GM18511 (cell line): ENCODE measurements around the gene AGAP2.
"Not testable (repeated sequence)": the region's sequence is repeated elsewhere in the genome, so short reads cannot be mapped to it uniquely, and the experiment has no call there.

Experiments
- ATAC-seq: cut with Tn5 transposase; IDR thresholded peaks from one replicate; pipeline ENCODE4 v1.9.1; 2021; ENCODE audit warnings: mild to moderate bottlenecking, moderate library complexity; ENCODE audit not compliant: unreplicated experiment

The AGAP2 gene

DNA sequence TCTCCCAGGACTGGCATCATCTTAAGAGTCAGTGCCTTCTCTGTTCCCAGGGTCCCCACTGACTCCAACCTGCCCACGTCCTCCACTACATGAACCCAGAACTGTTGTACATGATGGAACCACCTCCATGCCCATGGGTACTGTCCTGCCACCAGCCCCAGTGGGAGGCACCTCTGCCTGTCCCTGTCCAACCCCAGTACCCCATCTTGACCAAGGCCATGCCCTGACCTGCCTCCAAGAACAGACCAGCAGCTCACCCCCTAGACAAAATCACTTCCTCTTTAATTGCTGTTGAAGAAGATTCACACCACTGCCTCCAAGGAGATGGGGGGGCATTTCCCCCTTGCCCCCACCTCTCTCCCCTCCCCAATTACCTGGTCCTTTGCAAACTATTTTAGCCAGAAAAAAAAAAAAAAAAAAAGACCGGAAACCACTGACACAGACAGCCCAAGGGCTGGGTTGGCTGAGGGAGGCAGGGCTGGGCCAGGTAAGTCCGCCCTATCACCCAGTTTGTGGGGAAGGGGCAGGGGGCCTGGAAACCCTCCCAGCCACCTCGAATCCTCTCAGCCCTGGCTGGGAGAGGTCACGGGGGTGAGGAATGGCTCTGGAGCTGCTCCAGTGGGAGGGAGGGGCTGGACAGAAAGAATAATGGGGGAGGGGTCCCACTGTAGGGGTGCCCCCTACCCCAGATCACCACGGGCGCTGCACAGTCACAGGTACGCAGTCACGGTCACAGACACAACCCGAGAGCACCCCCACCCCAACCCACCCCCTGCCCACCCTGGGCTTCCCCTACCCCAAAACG is 13.4 kb downstream of the AGAP2 start:
- no peak for ATAC-seq

- no peak for ATAC-seq
These were observed 14.3 kb downstream of the AGAP2 start for GRCh38 chr12:57724003-57724935.

- no peak for ATAC-seq
These were observed 14.9 kb downstream of the AGAP2 start for GRCh38 chr12:57723630-57723962.

- ATAC-seq, result no peak
These were observed 15.6 kb downstream of the AGAP2 start for GRCh38 chr12:57722716-57723629.

GRCh38 chr12:57721846-57722608 is 16.5 kb downstream of the AGAP2 start:
- ATAC-seq, result not testable (repeated sequence)

- no peak for ATAC-seq
These were observed 17.6 kb downstream of the AGAP2 start for GRCh38 chr12:57720606-57721595.

- no peak for ATAC-seq
These were observed 18.6 kb downstream of the AGAP2 start for GRCh38 chr12:57719777-57720605.

GRCh38 chr12:57718641-57719528 is 19.7 kb downstream of the AGAP2 start:
- ATAC-seq, result no peak

DNA sequence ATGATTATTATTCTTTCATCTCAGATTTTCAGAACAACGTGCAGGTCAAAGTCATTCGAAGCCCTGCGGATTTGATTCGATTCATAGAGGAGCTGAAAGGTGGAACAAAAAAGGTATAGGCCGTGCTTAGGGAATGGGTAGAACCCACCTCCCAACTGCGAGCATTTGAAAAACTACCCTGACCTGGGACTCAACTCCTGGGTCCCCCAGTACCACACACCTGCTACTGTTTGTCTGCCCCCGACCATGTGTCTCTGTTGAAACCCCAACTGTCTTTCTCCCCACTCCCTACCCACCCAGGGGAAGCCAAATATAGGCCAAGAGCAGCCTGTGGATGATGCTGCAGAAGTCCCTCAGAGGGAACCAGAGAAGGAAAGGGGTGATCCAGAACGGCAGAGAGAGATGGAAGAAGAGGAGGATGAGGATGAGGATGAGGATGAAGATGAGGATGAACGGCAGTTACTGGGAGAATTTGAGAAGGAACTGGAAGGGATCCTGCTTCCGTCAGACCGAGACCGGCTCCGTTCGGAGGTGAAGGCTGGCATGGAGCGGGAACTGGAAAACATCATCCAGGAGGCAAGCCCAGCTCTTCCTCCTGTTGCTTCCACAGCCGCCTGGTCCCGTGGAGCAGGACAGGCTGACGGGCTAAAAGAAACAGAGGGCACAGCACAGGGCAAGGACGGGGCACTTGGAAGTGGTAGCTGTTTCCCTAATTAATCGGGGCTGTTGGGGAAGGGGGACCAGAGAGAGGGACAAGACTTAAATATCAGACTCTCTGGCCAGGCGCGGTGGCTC is 20.5 kb downstream of the AGAP2 start:
- ATAC-seq, result no peak

DNA sequence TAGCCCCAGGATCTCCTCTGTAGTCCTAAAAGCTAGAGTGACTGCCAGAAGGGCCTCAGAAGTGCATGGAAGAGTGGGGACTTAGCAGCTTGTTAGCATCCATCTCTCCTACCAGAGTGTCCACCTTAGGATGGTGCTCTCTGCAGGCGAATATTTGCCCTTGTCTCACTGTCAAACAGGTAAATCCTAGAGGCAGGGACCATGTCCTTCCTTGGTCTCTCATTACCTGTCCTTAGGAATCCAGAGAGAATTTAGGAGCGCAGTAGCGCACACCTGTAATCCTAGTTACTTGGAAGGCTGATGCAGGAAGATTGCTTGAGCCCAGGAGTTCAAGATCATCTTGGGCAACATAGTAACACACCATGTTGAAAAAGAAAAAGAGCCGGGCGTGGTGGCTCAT is 21.4 kb downstream of the AGAP2 start:
- ATAC-seq, result no peak

GRCh38 chr12:57716305-57716704 is 22.2 kb downstream of the AGAP2 start:
- ATAC-seq, result no peak

- no peak for ATAC-seq
These were observed 22.8 kb downstream of the AGAP2 start for GRCh38 chr12:57715786-57716185.

- ATAC-seq, result not testable (repeated sequence)
These were observed 23.4 kb downstream of the AGAP2 start for GRCh38 chr12:57715036-57715748.

GRCh38 chr12:57713209-57713608 is 25.3 kb downstream of the AGAP2 start:
- no peak for ATAC-seq

GRCh38 chr12:57712701-57713100 is 25.8 kb downstream of the AGAP2 start:
- ATAC-seq, result no peak

DNA sequence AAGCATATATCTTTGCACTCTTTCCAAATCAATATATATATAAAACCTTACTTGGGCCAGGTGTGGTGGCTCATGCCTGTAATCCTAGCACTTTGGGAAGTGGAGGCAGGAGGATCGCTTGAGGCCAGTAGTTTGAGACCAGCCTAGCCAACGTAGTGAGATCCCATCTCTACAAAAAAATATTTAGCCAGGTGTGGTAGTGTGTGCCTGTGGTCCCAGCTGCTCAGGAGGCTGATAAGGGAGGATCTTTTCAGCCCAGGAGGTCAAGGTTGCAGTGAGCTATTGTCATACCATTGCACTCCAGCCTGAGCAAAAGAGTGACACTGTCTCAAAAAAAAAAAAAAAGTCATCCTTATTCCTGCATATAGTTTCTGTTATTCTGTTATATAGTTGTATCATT is 30.2 kb downstream of the AGAP2 start:
- no peak for ATAC-seq
